Keratinocyte (primary cell): ENCODE measurements around the gene NPAS3. TPM values are rescaled to one million over a fixed set of nuclear protein-coding genes. Genes with fewer than 3 reads are reported as not detected.

Source experiments
- DNase-seq: peaks from one replicate; pipeline ENCODE4 v3.0.0-alpha.2; 2011; ENCODE audit warnings: low read depth, missing footprints, low spot score
- FAIRE-seq: peaks from 2 replicates; lab custom pipeline; 2011; peaks lifted over from hg19 to GRCh38; lab: Jason Lieb, UNC
- H2AFZ ChIP-seq: 2 replicates; pipeline ENCODE4 v1.6.0; 2012; ENCODE audit warnings: low read length, control low read depth, inconsistent platforms; ENCODE audit not compliant: control insufficient read depth
- H3K27ac ChIP-seq: 2 replicates; pipeline ENCODE4 v1.5.1; 2011; ENCODE audit warnings: low read length; ENCODE audit not compliant: control insufficient read depth, insufficient read depth
- H3K27me3 ChIP-seq: 3 replicates; pipeline ENCODE4 v1.6.0; 2011; ENCODE audit warnings: low read length; ENCODE audit not compliant: control insufficient read depth, insufficient read depth; ENCODE audit errors: extremely low read depth
- H3K36me3 ChIP-seq, 2 experiments: 2 replicates in 1 of 2; 3 replicates in 1 of 2; pipeline ENCODE4 v1.5.1; 2011; ENCODE audit warnings: low read length in 2 of 2, mild to moderate bottlenecking in 1 of 2; ENCODE audit not compliant: control insufficient read depth in 2 of 2, insufficient read depth in 2 of 2; ENCODE audit errors: extremely low read depth in 1 of 2
- H3K4me1 ChIP-seq: 3 replicates; pipeline ENCODE4 v1.5.1; 2011; ENCODE audit warnings: low read length; ENCODE audit not compliant: control insufficient read depth, insufficient read depth; ENCODE audit errors: extremely low read depth
- H3K4me2 ChIP-seq: 3 replicates; pipeline ENCODE4 v1.6.0; 2011; ENCODE audit warnings: low read depth, low read length; ENCODE audit not compliant: control insufficient read depth, insufficient read depth; ENCODE audit errors: extremely low read depth
- H3K4me3 ChIP-seq, 3 experiments: fragments of 200-600 bp in 1 of 3; sonication (generic) in 1 of 3; 2 replicates in 2 of 3; 3 replicates in 1 of 3; pipeline ENCODE4 v1.5.1; 2011 to 2016; ENCODE audit warnings: low read length in 3 of 3, mild to moderate bottlenecking in 3 of 3, control low read depth in 2 of 3, inconsistent platforms in 1 of 3, low read depth in 1 of 3, mixed read lengths in 1 of 3, mixed run types in 1 of 3, moderate library complexity in 1 of 3; ENCODE audit not compliant: control insufficient read depth in 2 of 3, insufficient read depth in 2 of 3; ENCODE audit errors: extremely low read depth in 1 of 3
- H3K79me2 ChIP-seq: 2 replicates; pipeline ENCODE4 v1.6.0; 2012; ENCODE audit warnings: low read length; ENCODE audit not compliant: control insufficient read depth, insufficient read depth
- H3K9ac ChIP-seq: 3 replicates; pipeline ENCODE4 v1.6.0; 2011; ENCODE audit warnings: low read length; ENCODE audit not compliant: control insufficient read depth, insufficient read depth; ENCODE audit errors: extremely low read depth
- H3K9me1 ChIP-seq: 3 replicates; pipeline ENCODE4 v1.6.0; 2011; ENCODE audit warnings: low read length; ENCODE audit not compliant: control insufficient read depth, insufficient read depth; ENCODE audit errors: extremely low read depth
- H3K9me3 ChIP-seq: 2 replicates; pipeline ENCODE4 v1.5.1; 2012; ENCODE audit warnings: low read depth, low read length; ENCODE audit not compliant: control insufficient read depth
- H4K20me1 ChIP-seq: 3 replicates; pipeline ENCODE4 v1.6.0; 2011; ENCODE audit warnings: low read length; ENCODE audit not compliant: control insufficient read depth, insufficient read depth; ENCODE audit errors: extremely low read depth
- EZH2 ChIP-seq: IDR thresholded peaks from one replicate; pipeline ENCODE4 v1.6.1; 2012; ENCODE audit warnings: inconsistent platforms, mild to moderate bottlenecking, low read length, moderate library complexity
- dilution Hi-C: fragments of 300-500 bp; cut with MboI; formaldehyde crosslinking; loops from one replicate; pipeline ENCODE4 v1.7.0; 2020; ENCODE audit warnings: low sequenced_read_pairs; ENCODE audit not compliant: extremely low pct_ligation_motif_present
- polyA plus RNA-seq, 5 experiments: library from polyadenylated mRNA; depleted of rRNA in 3 of 5; stranded (reverse) in 3 of 5; stranded (forward) in 1 of 5; unstranded in 1 of 5; fragments of >200 nt; gene quantifications; 1 replicate in 1 of 5; 2 replicates in 3 of 5; 3 replicates in 1 of 5; pipeline versions ENCODE4 v1.2.1 to v1.2.3, GENCODE V29; 2011 to 2012; ENCODE audit warnings: missing spikeins in 2 of 5, low read depth in 1 of 5, low replicate concordance in 1 of 5
- TF ChIP-seq, protein P1 (sequence below), 3 experiments: IDR thresholded peaks in 1 of 3; conservative IDR thresholded peaks in 1 of 3; optimal IDR thresholded peaks in 1 of 3; 2 replicates in 2 of 3; 3 replicates in 1 of 3; pipeline versions ENCODE3 to v1.5.1; 2011; ENCODE audit warnings: low read length in 3 of 3, mild to moderate bottlenecking in 3 of 3, moderate library complexity in 2 of 3, control low read depth in 1 of 3, inconsistent platforms in 1 of 3; ENCODE audit not compliant: insufficient read depth in 2 of 3; ENCODE audit errors: extremely low read depth in 1 of 3

The NPAS3 gene
- polyA plus RNA-seq, 1 donor (not counting 4 experiments of a cell fraction or from before 2014, with no cell fraction given) = 0.07 TPM

GRCh38 chr14:33098016-33098415 is 159.3 kb downstream of the NPAS3 start:
- dilution Hi-C loops = no loop called here
- Histone ChIP-seq H3K4me1 (no peaks in the 10 kb centered on the region), H3K27me3 (no peaks in the 10 kb centered on the region), H3K27ac (no peak overlapping the region), H3K9ac (no peak overlapping the region), H2AFZ (no peak overlapping the region), H3K4me2 (no peak overlapping the region), H3K36me3 (no peaks in the 10 kb centered on the region), H3K9me3 (no peaks in the 10 kb centered on the region), H3K9me1 (no peaks in the 10 kb centered on the region), H4K20me1 (no peaks in the 10 kb centered on the region), H3K4me3 (no peak overlapping the region), H3K79me2 (no peaks in the 10 kb centered on the region)
- no peak for DNase-seq
- no peak for FAIRE-seq
- no peak for TF ChIP-seq EZH2

DNA sequence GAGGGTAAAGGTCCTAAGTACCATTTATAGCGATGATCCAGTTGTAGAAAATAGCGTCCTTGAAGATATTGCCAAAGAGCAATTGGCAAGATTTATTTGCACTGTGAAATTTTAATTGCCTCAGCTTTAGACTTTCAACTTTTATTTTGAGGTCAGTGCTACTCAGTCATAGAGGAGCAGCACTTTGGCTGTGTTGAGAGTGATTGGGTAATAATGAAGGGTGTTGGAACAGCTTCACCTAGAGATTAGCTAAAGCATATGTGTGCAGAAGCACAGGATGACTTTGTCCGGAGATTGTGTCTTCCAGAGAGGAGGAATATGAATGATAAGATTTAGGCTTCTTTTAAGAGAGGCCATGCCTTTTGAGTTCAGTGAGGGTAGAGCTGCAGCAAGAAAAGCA is 164.8 kb downstream of the NPAS3 start:
- Histone ChIP-seq H3K4me2 (no peak overlapping the region), H3K27me3 (no peaks in the 10 kb centered on the region), H3K36me3 (no peaks in the 10 kb centered on the region), H2AFZ (no peak overlapping the region), H3K27ac (no peak overlapping the region), H4K20me1 (no peaks in the 10 kb centered on the region), H3K9ac (no peak overlapping the region), H3K4me3 (no peak overlapping the region), H3K9me3 (no peaks in the 10 kb centered on the region), H3K9me1 (no peaks in the 10 kb centered on the region), H3K79me2 (no peaks in the 10 kb centered on the region), H3K4me1 (no peaks in the 10 kb centered on the region)
- dilution Hi-C loops = no loop called here
- TF ChIP-seq EZH2 = no peak
- TF ChIP-seq, protein P1, sequence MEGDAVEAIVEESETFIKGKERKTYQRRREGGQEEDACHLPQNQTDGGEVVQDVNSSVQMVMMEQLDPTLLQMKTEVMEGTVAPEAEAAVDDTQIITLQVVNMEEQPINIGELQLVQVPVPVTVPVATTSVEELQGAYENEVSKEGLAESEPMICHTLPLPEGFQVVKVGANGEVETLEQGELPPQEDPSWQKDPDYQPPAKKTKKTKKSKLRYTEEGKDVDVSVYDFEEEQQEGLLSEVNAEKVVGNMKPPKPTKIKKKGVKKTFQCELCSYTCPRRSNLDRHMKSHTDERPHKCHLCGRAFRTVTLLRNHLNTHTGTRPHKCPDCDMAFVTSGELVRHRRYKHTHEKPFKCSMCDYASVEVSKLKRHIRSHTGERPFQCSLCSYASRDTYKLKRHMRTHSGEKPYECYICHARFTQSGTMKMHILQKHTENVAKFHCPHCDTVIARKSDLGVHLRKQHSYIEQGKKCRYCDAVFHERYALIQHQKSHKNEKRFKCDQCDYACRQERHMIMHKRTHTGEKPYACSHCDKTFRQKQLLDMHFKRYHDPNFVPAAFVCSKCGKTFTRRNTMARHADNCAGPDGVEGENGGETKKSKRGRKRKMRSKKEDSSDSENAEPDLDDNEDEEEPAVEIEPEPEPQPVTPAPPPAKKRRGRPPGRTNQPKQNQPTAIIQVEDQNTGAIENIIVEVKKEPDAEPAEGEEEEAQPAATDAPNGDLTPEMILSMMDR (optimal IDR thresholded peaks at IDR 0.05 in 1 of 3, IDR thresholded peaks at IDR 0.05 in 1 of 3, conservative IDR thresholded peaks at IDR 0.05 in 1 of 3; ENCODE audit: extremely low read depth in 1 of 3, insufficient read depth in 2 of 3, low read length in 3 of 3) = no peak
- FAIRE-seq = no peak
- no peak for DNase-seq

- H3K4me2 ChIP-seq = no peak overlapping the region
- no peaks in the 10 kb centered on the region for H3K79me2 ChIP-seq
- no peaks in the 10 kb centered on the region for H4K20me1 ChIP-seq
- dilution Hi-C loops = no loop called here
- TF ChIP-seq, protein P1 (optimal IDR thresholded peaks at IDR 0.05 in 1 of 3, IDR thresholded peaks at IDR 0.05 in 1 of 3, conservative IDR thresholded peaks at IDR 0.05 in 1 of 3; ENCODE audit: extremely low read depth in 1 of 3, insufficient read depth in 2 of 3, low read length in 3 of 3) = no peak
- H3K36me3 ChIP-seq = no peaks in the 10 kb centered on the region
- no peaks in the 10 kb centered on the region for H3K27me3 ChIP-seq
- H3K27ac ChIP-seq = no peak overlapping the region
- H3K9me3 ChIP-seq = no peaks in the 10 kb centered on the region
- no peaks in the 10 kb centered on the region for H3K4me1 ChIP-seq
- H3K4me3 ChIP-seq = no peak overlapping the region
- H2AFZ ChIP-seq = no peak overlapping the region
- H3K9me1 ChIP-seq = no peaks in the 10 kb centered on the region
- H3K9ac ChIP-seq = no peak overlapping the region
- DNase-seq (no peak), FAIRE-seq (no peak)
These were observed 165.3 kb downstream of the NPAS3 start for GRCh38 chr14:33103966-33104365.
